AG10803 (cell line): ENCODE data around the gene YJU2.

ENCODE experiments used
- DNase-seq: peaks from one replicate; pipeline ENCODE4 v3.0.0; 2010; ENCODE audit warnings: low read depth
- H3K4me3 ChIP-seq: 2 replicates; pipeline ENCODE4 v1.5.1; 2011; ENCODE audit warnings: mild to moderate bottlenecking, low read length, control low read depth
- CTCF ChIP-seq: conservative IDR thresholded peaks from 2 replicates; pipeline ENCODE4 v1.5.1; 2011; ENCODE audit warnings: mild to moderate bottlenecking, low read length, control low read depth, inconsistent platforms

Gene YJU2

GRCh38 chr19:4304538-4305256, 57.8 kb downstream of the YJU2 start, which contains the start of gene FSD1:
Gene FSD1 (plus strand): TSS chr19:4304598. CDS start chr19:4304747, 149 bp downstream.
- peak within 1 kb of the TSS; percentile 49 for H3K4me3 ChIP-seq
- DNase-seq, result peak; percentile 43
- TF ChIP-seq CTCF, result no peak

- no peak overlapping the region for H3K4me3 ChIP-seq
- TF ChIP-seq CTCF, result no peak
- no peak for DNase-seq
Observed at GRCh38 chr19:4305257-4305612, 58.4 kb downstream of the YJU2 start.

- H3K4me3 ChIP-seq, result no peak overlapping the region
- DNase-seq, result no peak
- no peak for TF ChIP-seq CTCF
Observed at GRCh38 chr19:4305659-4306058, 58.8 kb downstream of the YJU2 start.

- no peak for DNase-seq
- H3K4me3 ChIP-seq, result no peak overlapping the region
- no peak for TF ChIP-seq CTCF
Observed at GRCh38 chr19:4310247-4311121, 63.6 kb downstream of the YJU2 start.

- DNase-seq, result no peak
- no peak overlapping the region for H3K4me3 ChIP-seq
- TF ChIP-seq CTCF, result no peak
Observed at GRCh38 chr19:4313847-4314490, 67.1 kb downstream of the YJU2 start.

- TF ChIP-seq CTCF, result no peak
- no peak for DNase-seq
- H3K4me3 ChIP-seq, result no peak overlapping the region
Observed at GRCh38 chr19:4316956-4317355, 70.1 kb downstream of the YJU2 start.
